Effector CD4-positive, alpha-beta T cell (primary cell): ENCODE results near the gene ZSCAN5B. TPM values are rescaled to one million over a fixed set of nuclear protein-coding genes. Genes with fewer than 3 reads are reported as not detected.
"Not testable (repeated sequence)": the region's sequence is repeated elsewhere in the genome, so short reads cannot be mapped to it uniquely, and the experiment has no call there.

Experiments
- DNase-seq: peaks from one replicate; pipeline ENCODE4 v3.0.0-alpha.2; 2020
- total RNA-seq: gene quantifications from one replicate; lab custom pipeline; 2026; lab: John Stamatoyannopoulos, UW

Gene ZSCAN5B, protein sequence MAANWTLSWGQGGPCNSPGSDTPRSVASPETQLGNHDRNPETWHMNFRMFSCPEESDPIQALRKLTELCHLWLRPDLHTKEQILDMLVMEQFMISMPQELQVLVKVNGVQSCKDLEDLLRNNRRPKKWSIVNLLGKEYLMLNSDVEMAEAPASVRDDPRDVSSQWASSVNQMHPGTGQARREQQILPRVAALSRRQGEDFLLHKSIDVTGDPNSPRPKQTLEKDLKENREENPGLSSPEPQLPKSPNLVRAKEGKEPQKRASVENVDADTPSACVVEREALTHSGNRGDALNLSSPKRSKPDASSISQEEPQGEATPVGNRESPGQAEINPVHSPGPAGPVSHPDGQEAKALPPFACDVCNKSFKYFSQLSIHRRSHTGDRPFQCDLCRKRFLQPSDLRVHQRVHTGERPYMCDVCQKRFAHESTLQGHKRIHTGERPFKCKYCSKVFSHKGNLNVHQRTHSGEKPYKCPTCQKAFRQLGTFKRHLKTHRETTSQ
- not detected for total RNA-seq

DNA sequence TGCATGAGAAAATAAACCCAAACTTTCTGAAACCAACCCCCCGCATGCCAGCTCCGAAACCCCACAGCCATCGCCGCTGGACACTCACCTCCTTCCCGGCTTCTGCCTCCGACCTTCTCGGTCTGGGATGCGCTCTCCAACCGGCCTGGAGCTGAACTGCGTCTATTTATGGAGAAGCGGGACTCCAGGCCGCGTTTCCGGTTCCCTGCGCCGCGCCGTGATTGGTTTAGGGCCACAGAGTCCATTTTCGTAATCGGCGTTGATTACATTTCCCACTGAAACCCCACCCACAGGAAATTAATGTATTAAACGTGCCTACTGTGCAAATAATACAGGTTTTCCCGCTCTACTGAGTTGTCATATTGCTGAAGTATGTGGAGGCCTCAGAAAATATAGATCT lies at the start of gene ZSCAN5B:
ZSCAN5B (minus strand) TSS at position 138 of the 400 bp plus-strand sequence. CDS start 4,731 bp downstream, outside the sequence.
- DNase-seq, result not testable (repeated sequence)

DNA sequence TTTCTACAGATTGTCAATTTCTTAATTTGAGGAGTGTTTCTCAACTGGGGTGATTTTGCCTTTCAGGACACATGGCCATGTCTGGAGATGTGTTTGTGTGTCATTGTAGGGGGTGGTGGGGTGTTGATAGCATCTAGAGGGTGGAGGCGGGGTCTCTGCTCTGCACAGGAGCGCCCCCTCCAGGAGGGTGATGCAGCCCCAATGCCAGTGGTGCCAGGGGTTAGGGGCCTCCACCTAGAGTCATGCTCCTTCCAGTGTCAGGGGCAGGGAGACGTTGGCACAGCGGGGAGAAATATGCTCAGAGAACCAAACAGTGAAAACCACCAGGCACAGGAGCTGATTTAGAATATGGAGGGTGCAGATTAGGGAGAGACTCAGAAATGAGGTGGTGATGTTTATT lies 48.2 kb upstream of the ZSCAN5B start:
- not testable (repeated sequence) for DNase-seq

GRCh38 chr19:56245121-56245740 lies 47.6 kb upstream of the ZSCAN5B start:
- no peak for DNase-seq

DNA sequence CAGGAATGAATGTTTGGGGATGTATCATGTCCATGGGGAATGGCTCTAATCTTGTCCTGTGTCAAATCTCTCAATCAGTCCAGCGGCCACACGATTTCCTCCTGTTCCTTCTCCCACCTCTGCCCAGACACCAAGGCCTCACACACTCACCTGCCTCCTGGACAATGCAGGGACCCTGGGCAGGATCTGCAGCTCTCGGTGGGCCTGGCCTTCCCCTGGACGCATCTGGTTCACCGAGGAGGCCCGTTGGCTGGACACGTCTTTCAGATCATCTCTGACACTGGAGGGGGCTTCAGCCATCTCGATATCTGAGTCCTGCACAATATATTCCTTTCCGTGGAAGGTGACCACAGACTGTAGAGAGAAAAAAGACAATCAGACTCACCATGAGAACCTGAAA lies 25.9 kb upstream of the ZSCAN5B start:
- DNase-seq, result no peak

DNA sequence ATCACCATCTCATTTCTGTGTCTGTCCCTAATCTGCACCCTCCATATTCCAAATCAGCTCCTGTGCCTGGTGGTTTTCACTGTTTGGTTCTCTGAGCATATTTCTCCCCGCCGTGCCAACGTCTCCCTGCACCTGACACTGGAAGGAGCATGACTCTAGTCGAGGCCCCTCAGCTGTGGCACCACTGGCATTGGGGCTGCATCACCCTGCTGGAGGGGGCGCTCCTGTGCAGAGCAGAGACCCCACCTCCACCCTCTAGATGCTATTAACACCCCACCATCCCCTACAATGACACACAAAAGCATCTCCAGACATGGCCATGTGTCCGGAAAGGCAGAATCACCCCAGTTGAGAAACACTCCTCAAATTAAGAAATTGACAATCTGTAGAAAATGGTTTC lies 25.3 kb upstream of the ZSCAN5B start:
- DNase-seq, result no peak

GRCh38 chr19:56221851-56222250 lies 24.3 kb upstream of the ZSCAN5B start:
- DNase-seq, result no peak

DNA sequence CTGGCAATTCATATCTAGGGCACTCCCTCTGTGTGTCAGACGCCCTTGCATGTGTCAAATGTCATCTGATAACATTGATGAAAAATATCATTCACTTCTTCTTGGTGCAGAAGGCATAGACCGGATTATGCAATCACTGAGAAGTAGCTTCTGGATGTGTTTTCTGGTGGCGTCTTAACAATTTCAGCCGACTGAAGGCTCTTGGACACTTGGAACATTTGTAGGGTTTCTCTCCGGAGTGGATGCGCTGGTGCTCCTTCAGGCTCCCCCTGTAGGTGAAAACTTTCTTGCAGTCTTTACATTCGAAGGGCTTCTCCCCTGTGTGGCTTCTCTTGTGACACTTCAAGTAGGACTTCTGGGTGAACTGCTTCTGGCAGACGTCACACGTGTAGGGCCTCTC lies 23.9 kb upstream of the ZSCAN5B start:
- DNase-seq, result not testable (repeated sequence)

DNA sequence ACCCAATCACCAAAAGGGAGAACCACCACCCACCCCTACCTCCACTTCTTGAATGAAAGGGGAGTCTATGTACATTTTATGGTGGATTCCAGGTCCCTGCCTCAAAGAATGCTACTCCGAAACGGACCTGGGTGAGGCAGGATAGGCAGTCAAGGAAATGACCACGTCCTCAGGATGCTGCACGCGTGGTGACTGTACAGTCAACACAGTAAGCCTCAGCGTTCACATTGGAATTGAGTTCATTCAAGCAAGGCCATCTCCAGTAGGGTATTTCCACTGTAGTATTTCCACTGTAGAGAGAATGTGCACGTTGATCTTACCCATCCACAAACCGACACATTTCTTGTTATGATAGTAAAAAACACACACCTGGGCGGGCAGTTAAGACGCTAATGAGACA lies 21.4 kb upstream of the ZSCAN5B start:
- DNase-seq, result no peak

DNA sequence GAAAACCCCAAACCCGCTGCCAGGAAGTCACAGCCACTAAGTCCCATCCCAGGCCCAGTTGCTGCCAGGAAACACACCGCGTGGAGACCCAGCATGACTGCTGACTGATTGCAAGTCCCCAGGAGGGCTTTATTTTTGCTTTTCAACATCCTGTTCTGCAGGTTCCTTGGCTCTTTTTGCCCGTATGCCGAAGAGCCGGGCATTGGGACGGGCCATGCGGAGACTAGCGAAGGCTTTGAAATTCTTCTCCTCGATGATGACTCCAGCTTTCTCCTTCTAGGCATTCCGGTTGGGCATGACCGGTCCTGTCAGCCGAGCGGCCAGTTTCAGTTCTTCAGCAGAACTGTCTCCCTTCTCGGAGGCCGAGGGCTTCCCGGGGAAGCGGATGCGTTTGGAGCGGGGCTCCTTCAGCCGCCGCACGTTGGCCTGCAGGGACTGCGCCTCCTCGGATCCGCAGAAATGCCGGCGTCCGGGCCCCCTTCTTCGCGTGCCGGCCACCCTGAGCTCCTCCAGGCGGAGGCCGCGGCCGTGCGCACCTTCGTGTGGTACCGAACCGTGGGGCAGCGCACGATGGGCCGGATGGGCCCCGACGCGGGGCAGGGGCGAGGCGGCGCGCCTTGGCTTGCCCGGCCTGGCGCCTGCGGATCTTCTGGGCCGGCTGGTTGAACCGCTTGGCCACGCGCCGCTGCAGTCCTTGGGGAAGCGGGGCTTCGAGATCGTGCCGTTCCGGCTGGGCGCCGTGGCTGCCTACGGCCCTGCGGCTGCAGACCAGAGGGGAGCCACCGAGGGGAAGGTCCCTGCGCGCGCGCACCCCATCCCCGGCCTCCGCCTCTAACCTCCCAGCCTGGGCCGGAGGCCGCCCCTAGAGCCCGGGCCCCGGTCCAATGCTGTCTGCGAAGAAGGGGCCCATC lies 19.7 kb upstream of the ZSCAN5B start:
- DNase-seq, result no peak

DNA sequence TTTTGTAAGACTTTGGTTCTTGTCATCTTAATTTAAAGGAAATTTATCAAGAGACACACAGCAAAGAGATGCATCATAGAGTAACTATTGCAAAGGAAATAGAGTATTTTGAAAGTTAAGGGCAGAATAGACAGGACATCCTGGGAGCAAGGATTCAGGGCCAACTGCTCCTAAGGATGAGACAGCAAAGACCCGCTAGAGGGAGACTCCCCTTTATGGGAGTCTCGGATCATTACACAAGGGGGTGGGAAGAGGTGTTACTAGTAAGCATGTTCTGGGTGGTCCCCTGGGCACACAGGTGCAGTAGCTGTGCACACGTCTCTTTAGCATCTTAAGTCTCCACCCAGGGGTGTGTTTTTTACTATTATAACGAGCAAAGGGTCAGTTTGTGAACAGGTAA lies 14.1 kb upstream of the ZSCAN5B start:
- no peak for DNase-seq

GRCh38 chr19:56210036-56210435 lies 12.5 kb upstream of the ZSCAN5B start:
- not testable (repeated sequence) for DNase-seq

GRCh38 chr19:56209091-56209490 lies 11.5 kb upstream of the ZSCAN5B start:
- no peak for DNase-seq

GRCh38 chr19:56207581-56207980 lies 10.0 kb upstream of the ZSCAN5B start:
- not testable (repeated sequence) for DNase-seq

GRCh38 chr19:56201973-56202372 lies 4.4 kb upstream of the ZSCAN5B start, which contains the start of gene ZSCAN5C:
Gene ZSCAN5C, plus strand, starts transcription at chr19:56202273. Its CDS starts 3,641 bp downstream, at chr19:56205914.
- DNase-seq, result no peak

- no peak for DNase-seq
Observed at GRCh38 chr19:56199687-56200086, 2.1 kb upstream of the ZSCAN5B start.

DNA sequence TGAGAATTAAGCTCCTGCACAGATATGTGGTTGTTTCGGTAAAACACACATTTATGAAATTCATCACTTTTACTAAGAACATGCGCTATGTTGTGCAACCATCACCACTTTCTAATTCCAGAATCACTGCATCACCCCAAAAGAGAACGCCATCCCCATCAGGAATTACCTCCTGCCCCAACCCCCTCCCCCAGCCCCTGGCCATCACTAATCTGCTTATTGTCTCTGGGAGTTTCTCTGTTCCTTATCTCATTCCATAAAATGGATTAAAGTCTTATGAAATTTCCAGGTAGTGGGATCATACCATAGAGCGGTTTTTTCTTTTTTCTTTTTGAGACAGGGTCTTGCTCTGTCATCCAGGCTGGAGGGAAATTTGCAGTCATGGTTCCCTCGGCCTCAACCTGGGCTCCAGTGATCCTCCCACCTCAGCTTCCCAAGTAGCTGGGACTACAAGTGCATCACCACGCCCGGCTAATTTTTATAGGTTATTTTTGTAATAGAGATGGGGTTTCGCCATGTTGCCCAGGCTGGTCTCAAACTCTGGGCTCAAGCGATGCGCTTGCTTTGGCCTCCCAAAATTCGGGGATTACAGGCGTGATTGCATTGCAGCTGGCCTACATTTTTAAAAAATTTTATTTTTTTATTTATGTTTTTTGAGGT lies 3.5 kb downstream of the ZSCAN5B start:
- DNase-seq, result no peak

- DNase-seq, result no peak
Observed at GRCh38 chr19:56191711-56192110, 5.9 kb downstream of the ZSCAN5B start.

GRCh38 chr19:56191115-56191514 lies 6.5 kb downstream of the ZSCAN5B start:
- DNase-seq, result no peak

DNA sequence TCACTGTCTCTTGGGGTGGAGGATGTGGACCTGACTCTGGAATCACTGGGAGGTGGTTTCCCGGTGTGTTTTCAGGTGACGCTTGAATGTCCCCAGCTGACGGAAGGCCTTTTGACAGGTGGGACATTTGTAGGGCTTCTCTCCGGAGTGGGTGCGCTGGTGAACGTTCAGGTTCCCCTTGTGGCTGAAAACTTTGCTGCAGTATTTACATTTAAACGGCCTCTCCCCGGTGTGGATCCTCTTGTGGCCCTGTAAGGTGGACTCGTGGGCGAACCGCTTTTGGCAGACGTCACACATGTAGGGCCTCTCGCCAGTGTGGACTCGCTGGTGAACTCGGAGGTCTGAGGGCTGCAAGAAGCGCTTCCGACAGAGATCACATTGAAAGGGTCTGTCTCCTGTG lies 7.8 kb downstream of the ZSCAN5B start:
- DNase-seq, result no peak

DNA sequence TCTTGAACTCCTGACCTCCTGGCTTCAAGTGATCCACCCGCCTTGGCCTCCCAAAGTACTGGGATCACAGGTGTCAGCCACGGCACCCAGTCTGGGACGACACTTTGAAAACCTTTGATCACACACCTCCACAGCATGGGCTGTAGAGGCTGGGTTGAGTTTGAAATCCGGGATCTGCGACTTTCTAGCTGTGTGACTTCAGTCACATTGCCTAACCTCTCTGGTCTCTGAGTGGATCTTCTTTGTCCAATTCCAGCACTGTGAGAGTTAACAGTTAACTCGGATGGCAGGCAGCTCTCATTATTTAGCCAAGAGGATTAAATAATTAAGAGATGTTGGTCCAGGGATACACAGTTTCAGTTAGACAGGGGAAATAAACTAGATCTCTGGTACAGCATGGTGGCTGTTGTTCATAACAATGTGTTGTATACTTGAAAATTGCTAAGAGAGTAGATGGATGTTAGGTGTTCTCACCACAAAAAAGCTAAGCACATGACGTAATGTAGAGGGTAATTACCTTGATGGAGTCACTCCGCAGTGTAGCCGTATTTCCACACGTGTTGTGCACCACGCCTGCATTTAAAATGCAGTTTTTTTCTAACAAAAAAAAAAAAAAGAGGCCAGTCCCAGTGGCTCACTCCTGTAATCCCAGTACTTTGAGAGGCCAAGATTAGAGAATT lies 19.9 kb downstream of the ZSCAN5B start:
- DNase-seq, result no peak

GRCh38 chr19:56176881-56177280 lies 20.7 kb downstream of the ZSCAN5B start:
- no peak for DNase-seq

- DNase-seq, result not testable (repeated sequence)
Observed at GRCh38 chr19:56176310-56176709, 21.3 kb downstream of the ZSCAN5B start.
